ENCODE data around the gene GAP43.

Gene GAP43

GRCh38 chr3:115627180-115628074 is 4.1 kb downstream of the GAP43 start:
- no peak for DNase-seq (ENCODE audit: low spot score)

GRCh38 chr3:115628075-115628412 is 4.7 kb downstream of the GAP43 start:
- DNase-seq (ENCODE audit: low spot score): no peak

DNA sequence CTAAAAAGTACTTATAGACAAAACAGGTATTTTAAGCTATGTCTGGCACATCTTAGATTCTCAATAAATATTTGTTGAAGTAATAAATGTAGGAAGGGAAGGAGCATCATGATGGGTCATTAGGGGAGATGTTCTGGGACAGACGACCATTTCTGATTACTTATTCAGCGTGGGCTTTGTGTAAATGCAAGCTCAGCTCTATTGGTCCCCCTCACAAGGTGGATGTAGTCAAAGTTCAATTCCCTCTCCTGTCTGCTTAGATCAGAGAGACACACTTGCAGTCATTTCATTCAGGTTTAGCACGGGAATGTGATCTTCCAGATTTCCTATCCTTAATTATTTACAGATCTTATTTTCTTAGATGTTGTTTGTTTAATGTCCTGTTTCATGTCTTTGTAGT is 7.5 kb downstream of the GAP43 start:
- DNase-seq (ENCODE audit: low spot score): no peak

GRCh38 chr3:115632026-115632425 is 8.7 kb downstream of the GAP43 start:
- DNase-seq (ENCODE audit: low spot score): no peak

DNA sequence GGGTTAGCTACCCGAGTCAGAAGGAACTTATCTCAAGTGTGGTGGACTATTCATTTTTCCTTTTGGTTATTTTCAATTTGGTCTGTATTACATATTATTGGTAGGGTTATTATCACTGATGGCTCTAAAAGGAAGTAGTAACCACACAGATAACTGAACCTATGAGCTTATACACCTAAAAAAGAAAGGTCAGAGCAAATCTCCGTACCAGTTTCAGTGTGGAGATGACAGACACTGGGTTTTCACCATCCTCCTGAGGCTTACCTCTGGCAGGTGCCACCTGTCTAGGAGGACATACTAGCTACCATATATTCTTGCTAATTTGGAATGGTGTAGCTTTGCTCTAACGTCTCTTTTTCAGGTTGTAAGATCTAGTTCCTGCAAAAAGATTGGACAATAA is 10.2 kb downstream of the GAP43 start:
- DNase-seq (ENCODE audit: low spot score): no peak

DNA sequence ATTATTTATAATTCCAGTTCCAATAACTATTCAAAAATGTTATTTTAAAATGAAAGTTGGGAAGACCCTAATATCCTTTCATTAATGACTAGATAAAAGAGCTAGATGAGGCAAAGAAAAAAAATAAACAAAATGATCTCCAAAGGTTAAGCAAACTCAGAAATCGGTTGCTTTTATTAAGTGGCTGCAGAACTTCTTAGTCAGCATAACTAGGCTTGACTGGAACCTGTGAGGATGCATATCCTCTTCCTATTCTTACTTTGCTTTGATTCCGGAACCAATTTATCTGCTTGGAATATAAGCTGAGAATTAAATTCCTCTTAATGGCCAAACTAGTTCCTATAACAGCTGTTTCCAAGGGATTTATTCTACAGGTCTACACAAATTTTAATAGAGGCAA is 10.7 kb downstream of the GAP43 start:
- no peak for DNase-seq (ENCODE audit: low spot score)

- DNase-seq (ENCODE audit: low spot score): no peak
Measured at GRCh38 chr3:115635406-115635805, 12.1 kb downstream of the GAP43 start.

DNA sequence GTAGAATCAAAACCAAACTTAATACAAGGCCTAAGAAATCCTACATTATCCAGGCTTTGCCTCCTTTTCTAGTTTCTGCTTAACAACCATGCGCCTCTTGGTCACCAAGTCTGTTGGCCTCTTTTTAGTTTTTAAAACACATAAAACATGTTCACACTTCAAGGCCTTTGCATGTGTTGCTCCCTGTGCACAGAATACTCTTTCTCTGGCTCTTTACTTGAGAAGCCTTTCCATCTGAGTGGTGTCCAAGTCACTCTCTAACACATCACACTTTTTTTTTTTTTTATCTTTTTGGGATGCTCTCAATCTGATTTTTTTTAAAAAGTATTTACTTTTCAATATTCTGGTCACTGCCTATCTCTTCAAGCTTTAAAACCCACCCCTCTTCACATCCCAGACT is 14.9 kb downstream of the GAP43 start:
- no peak for DNase-seq (ENCODE audit: low spot score)

GRCh38 chr3:115638991-115639390 is 15.7 kb downstream of the GAP43 start:
- no peak for DNase-seq (ENCODE audit: low spot score)

DNA sequence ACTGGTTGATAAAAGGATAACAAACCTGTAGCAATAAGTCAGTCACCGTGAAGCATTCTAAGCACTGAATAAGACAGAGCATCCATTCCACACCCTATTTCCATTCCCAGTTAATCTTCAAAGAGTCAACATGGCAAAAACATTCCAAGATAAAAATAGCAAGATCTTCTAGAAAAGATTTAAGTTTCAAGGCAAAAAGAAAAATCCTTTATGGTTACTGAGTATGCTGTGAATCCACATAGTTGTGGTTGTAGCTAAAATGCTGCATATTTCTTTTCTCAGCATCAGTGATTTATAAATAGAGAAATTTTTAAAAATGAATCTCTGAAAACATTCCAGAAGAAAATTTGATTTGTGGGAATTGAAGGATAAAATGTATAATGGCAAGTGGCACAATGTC is 21.1 kb downstream of the GAP43 start:
- DNase-seq (ENCODE audit: low spot score): no peak

DNA sequence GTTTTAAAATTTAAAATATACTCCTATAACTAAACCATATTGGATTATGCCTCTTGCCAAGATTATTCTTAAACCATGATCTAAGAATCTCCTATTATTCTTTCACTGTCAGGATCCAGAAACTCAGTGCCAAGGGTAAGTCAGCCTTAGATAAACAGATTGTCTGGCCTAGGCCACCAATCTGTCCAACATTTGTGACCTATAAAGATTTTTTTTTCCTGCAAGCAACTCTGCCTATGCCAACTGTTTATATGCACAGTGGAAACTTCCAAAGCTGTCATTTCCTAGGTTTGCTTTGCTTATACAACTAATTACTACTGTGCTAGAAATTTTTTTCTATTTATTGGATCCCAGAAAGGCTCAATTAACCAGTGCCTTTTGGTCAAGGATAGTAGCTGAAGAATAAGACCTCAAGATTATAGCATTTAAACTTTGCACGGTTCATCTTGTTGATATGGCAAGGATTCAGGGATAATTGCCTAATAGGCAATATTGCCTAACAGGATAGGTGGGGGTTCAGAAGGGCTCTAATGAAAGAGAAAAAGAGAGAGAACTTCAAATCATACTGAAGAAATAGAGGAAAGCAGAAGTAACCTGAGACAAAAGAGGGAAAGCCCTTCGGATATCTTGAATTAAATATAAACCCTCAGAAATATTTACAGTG is 22.8 kb downstream of the GAP43 start:
- DNase-seq (ENCODE audit: low spot score): no peak

DNA sequence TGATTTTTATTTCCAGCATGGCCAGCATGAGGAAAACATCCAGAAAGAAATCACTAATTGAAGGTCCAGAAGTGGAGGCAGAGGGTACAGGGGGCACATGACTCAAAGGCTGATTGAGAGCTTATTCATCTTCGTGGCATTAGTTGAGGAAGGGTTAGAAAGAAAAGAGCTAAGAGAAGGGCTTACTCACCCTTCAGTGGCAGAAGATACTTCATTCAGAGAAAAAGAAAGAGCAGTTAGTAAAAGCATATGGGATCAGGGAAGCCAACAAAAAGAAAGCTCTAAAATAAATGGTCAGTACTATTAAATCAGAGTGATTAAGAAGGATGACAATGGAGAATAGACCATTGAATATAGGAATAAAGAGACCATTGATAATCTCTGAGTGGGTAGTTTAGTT is 25.2 kb downstream of the GAP43 start:
- no peak for DNase-seq (ENCODE audit: low spot score)

DNA sequence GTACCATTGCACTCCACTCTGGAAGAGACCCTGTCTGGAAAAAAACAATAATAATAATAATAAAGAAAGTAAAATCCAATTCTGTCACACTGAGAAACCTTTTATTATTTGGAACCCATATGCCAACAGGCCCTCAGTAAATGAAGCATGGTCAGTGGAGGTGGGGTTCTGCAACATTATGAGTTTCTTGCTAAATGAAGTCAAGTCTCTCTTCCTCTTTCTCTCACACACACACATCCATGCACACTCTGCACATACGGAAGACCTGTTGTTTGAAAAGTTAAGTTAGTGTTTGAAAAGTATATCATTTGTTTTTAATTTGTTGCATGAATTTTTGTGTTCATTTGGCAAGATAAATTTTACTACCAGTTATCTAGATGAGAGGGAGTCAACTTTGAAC is 27.8 kb downstream of the GAP43 start:
- no peak for DNase-seq (ENCODE audit: low spot score)

- no peak for DNase-seq (ENCODE audit: low spot score)
Measured at GRCh38 chr3:115651599-115651998, 28.3 kb downstream of the GAP43 start.

- DNase-seq (ENCODE audit: low spot score): no peak
Measured at GRCh38 chr3:115652738-115653137, 29.4 kb downstream of the GAP43 start.

DNA sequence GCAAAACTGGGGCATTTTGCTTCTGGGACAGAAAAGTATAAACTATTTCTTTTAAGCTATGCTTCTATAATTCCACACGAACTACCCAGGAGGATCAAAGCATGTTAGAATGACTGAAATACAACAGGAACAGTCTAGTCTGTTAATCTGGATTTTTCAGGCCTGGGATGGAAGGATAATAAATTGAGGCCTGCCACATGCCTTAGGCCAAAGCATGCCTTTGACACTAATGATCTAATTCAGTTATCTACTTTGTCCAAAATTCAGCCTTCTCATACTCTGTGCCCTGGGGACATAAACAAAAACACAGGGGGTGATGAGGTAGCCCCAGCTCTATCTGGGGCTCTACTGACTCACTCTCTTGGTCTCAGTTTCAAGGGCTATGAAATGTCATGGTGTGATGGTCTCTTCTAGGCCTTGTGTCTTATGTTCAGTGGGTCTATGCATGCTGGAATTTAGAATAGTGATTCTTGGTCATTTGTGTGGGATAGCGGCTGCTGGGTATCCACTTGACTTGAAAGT is 32.5 kb downstream of the GAP43 start:
- DNase-seq (ENCODE audit: low spot score): no peak

DNA sequence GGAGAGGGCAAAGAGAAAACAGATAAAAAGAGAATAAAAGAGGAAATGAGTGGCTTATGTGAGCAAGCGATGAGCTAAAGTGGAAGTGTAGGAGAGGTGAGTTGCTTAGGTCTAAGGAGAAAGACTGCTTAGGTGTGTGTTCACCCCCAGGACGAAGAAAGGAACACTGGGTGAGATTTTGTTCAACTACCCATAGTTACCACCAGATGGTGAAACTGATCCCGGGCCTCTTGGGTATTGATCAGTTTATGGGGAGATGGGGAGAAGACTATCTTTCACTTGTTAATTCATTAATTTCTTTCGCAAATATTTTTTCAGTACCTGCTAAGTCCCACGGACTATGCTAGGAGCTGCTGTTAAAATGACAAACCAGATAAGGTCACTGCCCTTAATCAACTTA is 33.9 kb downstream of the GAP43 start:
- DNase-seq (ENCODE audit: low spot score): no peak

- DNase-seq (ENCODE audit: low spot score): no peak
Measured at GRCh38 chr3:115658032-115658336, 34.7 kb downstream of the GAP43 start.

- DNase-seq (ENCODE audit: low spot score): peak; percentile 84
Measured at GRCh38 chr3:115658337-115659181, 35.2 kb downstream of the GAP43 start.

GRCh38 chr3:115659253-115660220 is 36.2 kb downstream of the GAP43 start:
- DNase-seq (ENCODE audit: low spot score): no peak

DNA sequence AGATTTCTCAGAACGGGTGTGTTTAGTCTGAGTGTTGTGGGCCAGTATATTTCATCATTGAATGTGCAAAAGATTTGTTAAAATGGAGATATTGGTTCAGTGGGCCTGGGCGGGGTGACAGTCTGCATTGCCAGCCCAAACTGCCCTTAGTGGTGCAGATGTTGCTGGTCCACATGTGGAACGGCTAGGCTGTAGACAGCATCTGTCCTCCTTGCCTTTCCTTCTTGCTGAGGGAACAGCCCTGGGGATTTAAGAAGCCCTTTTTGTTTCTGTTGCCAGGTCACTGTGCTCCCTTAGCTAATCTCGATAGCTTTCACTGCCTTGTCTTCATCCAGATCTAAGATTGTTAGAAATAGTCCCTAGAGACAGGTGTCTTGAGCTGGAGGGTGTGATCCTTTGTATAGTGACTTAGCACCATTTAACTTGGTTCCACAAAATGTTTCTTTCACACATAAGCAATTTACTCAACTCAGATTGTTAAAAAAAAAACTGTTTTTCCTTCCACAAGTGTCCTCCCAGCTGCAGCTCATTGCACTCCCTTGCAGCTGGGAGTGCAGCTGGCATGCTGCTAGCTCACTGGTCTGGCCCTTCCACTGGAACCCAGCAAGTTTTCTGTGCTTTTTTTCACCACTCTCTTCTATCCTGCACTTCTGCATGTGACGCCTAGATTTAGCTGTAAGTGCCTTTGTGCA is 37.5 kb downstream of the GAP43 start:
- DNase-seq (ENCODE audit: low spot score): no peak

All from Ammon's horn (tissue), 1 donor.